Measurements from ENCODE around the gene GRXCR1.

GRXCR1 gene

DNA sequence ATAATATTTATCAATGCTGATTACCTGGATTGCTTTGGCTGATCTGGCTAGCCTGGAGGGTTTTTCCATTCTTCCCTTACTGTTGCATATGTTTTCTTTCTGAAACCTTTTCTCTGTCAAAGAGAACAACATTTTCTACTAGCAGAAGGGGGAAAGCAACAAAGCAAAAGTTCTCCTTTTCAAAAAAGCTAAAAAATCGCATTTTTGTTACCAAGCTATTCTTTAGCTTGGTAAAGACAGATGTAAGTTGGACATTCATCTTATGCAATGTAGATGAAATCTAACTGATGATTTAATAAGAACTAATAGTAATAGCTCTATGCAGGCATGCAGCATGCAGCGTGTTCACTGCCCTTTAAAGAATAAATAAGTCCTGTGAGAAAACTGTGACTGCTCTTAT lies at the start of gene GRXCR1:
Gene GRXCR1, plus strand, starts transcription at position 301 of the 400 bp plus-strand sequence. CDS start 554 bp downstream, outside the sequence.
- DNase-seq (ENCODE audit: low spot score): no peak

- no peak for DNase-seq (ENCODE audit: low spot score)
These were observed 48.8 kb upstream of the GRXCR1 start for GRCh38 chr4:42843694-42844093.

DNA sequence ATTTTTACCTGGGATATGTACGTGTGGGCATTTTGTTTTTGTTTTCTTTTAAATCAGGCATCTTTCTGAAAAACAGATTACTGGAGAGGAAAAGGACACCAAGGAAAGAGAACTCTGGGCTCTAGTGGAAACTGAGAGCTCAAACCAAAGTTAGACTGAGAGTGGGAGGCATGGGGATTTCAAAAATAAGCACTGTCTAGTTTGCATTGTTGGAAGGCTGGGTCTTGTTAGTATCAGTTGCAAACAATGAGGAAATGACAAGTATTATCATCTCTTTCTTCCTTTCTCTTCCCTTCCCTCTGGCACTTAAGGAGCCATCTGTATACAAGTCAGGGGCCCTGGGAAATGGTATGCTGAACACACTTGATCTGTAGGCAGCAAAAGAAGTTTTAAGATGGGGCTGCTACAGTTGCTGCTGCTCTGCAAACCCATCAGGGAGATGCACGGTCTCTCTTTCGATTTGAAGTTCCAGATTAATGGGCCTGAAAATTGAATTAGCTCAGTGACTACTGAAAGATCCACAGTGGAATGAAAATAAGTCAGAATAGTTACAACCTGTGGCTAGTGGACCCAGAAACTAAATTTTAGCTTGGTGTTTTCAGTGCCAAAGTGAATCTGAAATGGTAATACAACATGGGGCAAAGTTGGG lies 48.0 kb upstream of the GRXCR1 start:
- DNase-seq (ENCODE audit: low spot score): no peak

DNA sequence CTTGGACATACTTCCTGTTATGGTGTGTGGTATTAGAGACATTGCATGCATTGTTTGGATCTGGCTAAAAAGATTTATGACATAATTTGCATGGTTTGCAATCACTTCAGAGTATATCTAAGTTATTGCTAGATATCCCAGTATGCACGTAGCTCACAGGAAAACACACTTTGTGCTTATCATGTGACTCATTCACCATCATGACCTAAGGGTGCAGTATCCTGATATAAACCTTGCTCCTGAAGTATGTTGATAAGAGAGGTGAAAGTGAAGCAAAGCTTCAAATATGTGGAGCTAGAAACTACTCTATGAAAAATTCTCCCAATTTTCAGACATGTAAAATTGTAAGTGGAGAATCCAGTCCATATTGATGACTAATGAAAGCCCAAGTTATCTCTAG lies 46.9 kb upstream of the GRXCR1 start:
- no peak for DNase-seq (ENCODE audit: low spot score)

DNA sequence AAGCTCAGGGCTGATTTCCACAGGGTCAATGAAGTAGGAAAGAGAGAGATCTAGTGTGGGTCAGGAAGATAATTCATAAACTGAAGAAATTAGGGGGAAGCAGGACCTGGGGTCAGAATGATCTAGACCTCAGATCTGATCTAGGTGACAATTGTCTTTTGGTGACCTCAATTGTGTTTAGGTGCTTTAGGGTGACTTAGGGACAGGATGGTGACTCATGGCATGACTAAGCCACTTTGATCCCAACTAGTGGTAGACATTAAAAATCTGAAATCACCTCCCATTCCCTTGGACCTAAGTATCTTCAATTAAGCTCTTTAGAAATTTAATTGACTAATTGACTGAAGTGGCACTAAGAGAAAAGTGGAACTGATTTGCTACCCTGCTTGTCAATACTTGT lies 36.7 kb upstream of the GRXCR1 start:
- no peak for DNase-seq (ENCODE audit: low spot score)

- DNase-seq (ENCODE audit: low spot score): peak; percentile 37
These were observed 26.8 kb upstream of the GRXCR1 start for GRCh38 chr4:42865572-42866189.

DNA sequence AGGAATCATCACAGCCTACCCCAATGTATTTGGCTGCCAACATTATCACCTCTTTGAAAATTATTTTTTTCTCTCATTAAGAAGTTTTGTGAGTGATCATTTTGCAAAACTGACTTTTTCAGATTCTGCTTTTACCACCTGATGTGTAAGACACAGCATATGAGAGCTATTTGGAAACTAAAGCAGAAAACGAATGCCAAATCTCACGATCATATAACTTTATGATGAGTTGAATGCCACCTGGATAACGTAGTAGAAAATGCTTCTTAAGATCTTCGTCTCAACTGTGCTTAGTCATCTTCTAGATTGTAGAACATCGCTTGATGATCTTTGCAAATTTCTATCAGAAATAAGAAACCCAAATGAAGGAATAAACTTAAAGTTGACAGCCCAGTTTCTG lies 21.3 kb upstream of the GRXCR1 start:
- no peak for DNase-seq (ENCODE audit: low spot score)

DNA sequence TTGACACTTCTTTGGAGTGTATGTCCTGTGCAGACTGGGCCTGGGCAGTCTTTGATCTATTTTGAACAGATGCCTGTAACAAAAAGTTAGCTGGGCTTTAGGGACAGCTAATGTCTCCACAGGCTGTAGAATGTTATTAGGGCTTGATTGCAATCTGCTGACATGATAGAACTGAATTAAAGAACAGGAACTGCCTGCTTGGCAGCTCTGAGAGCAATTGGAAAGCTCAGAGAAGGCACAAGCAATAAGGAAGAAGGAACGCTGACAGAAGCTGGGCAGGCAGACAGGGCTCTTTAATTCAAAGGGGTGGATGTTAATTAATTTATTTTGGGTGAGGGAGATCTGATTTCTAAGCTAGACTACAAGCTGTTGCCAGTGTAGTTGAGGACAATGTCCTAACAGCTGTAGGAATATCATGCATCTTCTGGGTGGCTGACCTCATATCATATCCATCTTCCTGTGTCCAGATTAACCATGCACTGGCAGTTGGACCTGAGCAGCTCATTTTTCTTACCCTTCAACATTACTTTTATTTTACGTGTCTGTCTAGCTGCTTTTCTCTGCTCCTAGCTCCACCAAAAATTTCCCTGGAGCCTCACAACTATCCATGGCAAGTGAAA lies 20.7 kb upstream of the GRXCR1 start:
- no peak for DNase-seq (ENCODE audit: low spot score)

DNA sequence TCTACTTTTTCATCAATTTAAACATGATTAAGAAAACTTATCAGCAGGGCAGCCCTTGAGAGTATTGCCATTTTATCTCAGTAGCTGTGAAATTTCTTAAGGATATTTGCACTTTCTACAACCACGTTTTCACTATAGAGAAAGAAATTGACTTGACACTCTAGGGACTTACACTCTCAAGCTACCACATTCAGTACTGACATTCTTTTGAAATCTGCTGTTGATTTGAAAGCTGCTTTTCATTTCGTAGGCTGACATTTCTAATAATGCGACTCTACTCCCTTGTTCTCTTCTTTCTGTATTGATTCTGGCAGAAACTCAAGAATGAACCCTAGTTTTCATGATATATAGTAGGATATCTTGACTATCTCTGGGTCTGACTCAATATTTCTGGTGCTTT lies 13.7 kb upstream of the GRXCR1 start:
- DNase-seq (ENCODE audit: low spot score): no peak

DNA sequence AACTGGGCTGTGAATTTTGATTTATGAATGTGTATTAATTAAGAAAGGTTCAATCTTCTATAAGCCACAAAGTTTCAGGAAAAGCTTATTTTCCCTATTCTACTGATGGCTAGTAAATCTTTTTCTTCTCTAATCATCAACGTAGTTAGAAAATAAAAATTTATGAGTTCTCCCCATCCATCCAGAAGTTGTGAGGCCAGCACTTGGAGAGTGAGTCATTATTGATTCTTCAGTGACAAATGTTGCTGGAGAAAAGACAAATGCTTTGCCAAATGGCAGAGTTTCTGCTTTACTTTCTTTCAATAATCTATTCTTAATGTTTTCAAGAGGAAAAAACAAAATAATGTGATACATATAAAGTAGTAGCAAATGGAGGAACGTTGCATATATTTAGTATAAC lies 11.3 kb upstream of the GRXCR1 start:
- DNase-seq (ENCODE audit: low spot score): no peak

- DNase-seq (ENCODE audit: low spot score): no peak
These were observed 869 bp upstream of the GRXCR1 start for GRCh38 chr4:42891644-42892043.

DNA sequence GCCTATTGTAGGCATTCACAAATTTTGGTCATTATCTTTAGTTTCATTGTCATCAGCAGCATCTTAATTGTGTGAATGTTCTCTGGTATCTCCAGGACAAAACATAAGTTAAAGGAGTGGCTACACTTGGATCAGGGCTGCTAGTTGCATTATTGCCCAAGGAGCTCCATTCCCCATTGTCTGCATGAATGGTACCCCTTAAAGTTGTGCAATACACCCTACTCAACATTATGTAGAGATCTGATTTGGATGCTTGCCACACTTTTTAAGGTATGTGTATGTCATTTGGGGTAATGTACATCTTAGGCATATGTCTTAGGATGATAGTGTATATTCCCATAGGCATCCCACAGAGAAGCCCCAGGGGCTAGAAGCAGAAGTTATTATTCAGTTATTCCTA lies 2.9 kb downstream of the GRXCR1 start:
- DNase-seq (ENCODE audit: low spot score): no peak

DNA sequence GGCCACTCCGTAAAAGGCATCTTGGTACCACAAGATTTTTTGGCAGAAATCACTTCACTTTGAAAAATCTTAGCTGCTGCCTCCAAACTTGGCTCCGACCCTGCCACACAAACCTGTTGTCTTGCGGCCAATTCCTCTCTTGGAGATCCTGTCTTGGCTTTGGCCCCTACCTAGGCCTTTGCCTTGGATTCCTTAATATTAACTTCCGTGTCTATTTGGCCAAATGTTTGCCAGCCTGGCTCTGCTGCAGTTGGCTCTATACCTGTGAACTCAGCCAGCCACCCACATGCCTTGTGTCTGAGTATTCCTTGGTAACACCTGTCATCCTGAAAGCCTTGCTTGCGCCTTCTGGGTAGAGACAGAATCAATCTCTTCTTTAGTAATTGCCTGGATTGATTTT lies 12.5 kb downstream of the GRXCR1 start:
- DNase-seq (ENCODE audit: low spot score): no peak

DNA sequence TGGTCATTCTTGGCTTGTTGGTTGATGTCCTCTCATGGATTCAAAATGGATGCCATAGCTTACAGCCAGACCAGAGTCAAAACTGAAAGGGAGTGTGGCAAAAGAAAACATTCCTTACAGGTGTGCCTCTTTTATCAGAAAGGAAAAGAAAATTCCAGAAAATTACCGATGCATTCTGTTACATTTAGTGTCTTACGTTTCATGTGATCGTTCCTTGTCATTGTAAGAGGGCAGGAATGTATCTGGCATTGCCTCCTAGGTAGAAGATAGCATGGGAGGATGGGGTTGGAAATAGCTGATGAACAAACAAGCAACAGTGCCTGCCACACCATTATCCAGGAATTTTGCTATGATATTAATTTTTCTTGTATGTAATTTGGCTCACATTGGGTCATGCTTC lies 13.1 kb downstream of the GRXCR1 start:
- no peak for DNase-seq (ENCODE audit: low spot score)

DNA sequence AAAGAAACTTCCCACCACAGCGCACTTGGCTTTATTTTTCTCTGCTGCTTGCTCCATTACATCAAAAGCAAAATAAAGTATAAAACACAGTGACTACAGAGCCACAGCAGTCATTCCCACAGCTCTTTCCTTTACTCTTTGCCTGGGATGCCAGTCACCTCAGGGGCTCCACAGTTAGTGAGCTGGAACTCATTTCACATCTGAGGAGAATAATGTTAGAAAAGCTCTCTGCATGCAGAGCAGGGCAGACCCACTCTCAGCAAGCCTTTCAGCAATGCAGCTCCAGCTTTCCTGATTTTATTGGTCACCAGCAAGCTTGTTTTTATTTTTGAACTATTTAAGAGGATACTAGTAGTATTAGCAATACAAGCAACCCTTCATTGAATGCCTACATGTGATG lies 13.8 kb downstream of the GRXCR1 start:
- no peak for DNase-seq (ENCODE audit: low spot score)

GRCh38 chr4:42906891-42907759 lies 14.6 kb downstream of the GRXCR1 start:
- no peak for DNase-seq (ENCODE audit: low spot score)

- no peak for DNase-seq (ENCODE audit: low spot score)
These were observed 17.9 kb downstream of the GRXCR1 start for GRCh38 chr4:42910459-42910858.

GRCh38 chr4:42914937-42915336 lies 22.4 kb downstream of the GRXCR1 start:
- no peak for DNase-seq (ENCODE audit: low spot score)

DNA sequence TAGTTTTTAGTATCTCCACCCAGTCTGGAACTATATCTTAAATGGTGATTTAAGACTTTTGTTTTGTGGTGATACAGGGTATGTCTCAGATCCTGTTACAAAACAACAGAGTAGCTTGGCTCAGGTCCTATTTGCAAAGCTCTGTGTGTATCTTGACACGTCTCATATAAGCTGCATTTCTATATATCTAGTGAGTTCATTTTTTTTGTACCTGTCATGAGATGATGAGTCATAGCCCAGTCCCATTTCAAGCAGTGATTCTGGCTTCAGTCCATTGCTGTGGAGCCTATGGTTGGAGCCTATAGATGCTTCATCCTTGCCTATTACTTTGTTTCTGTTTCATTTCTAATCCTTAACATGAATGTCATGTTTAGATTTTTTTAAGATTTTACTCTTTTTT lies 23.0 kb downstream of the GRXCR1 start:
- DNase-seq (ENCODE audit: low spot score): no peak

DNA sequence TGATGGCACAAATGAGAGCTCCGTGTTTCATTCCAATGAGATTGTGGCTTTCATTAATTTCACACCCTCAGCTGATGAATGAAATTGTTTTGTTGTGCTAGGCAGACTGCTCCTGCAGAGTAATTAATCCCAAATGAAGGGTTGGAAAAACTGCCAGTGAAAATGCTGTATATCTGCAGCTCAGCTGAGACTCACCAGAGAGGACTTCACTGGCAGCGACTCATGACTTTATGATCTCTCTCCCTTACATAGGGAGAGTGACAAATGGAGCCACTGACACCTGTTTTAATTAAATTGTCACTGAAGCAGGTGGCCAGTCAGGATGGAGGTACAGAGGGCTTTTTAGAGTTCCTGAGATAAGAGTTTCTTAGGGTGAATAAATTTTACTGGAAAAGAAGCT lies 24.8 kb downstream of the GRXCR1 start:
- DNase-seq (ENCODE audit: low spot score): no peak

DNA sequence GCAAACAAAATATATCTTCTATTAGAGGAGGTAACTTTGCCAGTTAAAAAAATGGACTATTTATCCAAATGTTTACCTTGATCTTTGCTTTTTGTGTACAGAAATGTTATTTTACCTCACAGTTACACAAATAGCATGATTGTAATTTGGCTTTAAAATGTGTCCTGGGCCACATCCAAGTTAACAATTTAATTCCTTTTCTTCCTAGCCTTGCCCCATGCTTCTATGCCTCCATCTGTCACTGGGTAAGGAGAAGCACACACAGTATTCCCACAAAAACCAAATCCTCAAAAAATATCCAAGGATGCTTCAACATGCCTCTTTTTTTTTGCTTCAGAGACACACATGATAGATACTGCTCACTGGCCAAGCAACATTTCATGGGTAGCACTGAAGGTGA lies 30.9 kb downstream of the GRXCR1 start:
- DNase-seq (ENCODE audit: low spot score): no peak

- DNase-seq (ENCODE audit: low spot score): no peak
These were observed 33.4 kb downstream of the GRXCR1 start for GRCh38 chr4:42925921-42926320.

GRCh38 chr4:42927946-42928345 lies 35.4 kb downstream of the GRXCR1 start:
- DNase-seq (ENCODE audit: low spot score): no peak
